ENCODE measurements around the gene CTBP2. TPM values are rescaled to one million over a fixed set of nuclear protein-coding genes. Genes with fewer than 3 reads are reported as not detected.

The CTBP2 gene
- polyA plus RNA-seq, 1 donor (not counting 4 experiments of a cell fraction or from before 2014, with no cell fraction given): 76.0 TPM

DNA sequence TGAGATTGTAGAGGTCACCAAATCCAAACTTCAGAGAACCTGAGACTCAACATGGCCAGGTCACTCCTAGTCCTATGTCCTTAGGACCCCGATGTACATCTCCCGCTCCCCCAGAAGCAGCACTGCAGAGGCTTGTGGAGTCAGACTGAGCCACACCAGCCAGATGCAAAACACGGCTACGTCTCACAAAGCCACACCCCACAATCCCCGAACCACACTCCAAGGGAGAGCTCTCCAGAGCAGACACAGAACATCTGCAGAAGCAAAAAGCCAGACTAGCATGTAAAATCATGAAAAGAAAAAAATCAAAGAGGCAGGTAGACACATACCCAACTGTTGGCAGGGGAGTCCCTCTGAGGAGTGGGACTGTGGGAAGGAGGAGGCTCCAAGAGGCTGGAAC, 104.9 kb downstream of the CTBP2 start:
- dilution Hi-C loops (cut with MboI; ENCODE audit: extremely low pct_ligation_motif_present, low sequenced_read_pairs): no loop called here
- H4K20me1 ChIP-seq (ENCODE audit: control insufficient read depth, extremely low read depth, insufficient read depth, low read length): peaks cover 32% of the 10 kb centered on the region
- peaks cover 97% of the 10 kb centered on the region for H3K79me2 ChIP-seq (ENCODE audit: control insufficient read depth, insufficient read depth, low read length)
- no peak overlapping the region for H3K27ac ChIP-seq (ENCODE audit: control insufficient read depth, insufficient read depth, low read length)
- no peak for DNase-seq (ENCODE audit: low read depth, low spot score)
- no peak overlapping the region for H3K4me2 ChIP-seq (ENCODE audit: control insufficient read depth, extremely low read depth, insufficient read depth, low read depth, low read length)
- no peaks in the 10 kb centered on the region for H3K27me3 ChIP-seq (ENCODE audit: control insufficient read depth, extremely low read depth, insufficient read depth, low read length)
- H3K36me3 ChIP-seq (ENCODE audit: control insufficient read depth in 2 of 2, extremely low read depth in 1 of 2, insufficient read depth in 2 of 2, low read length in 2 of 2): peaks cover 13 to 35% of the 10 kb centered on the region in 2 experiments
- no peak overlapping the region for H3K4me3 ChIP-seq (ENCODE audit: control insufficient read depth in 2 of 3, extremely low read depth in 1 of 3, insufficient read depth in 2 of 3, low read depth in 1 of 3, low read length in 3 of 3)
- no peaks in the 10 kb centered on the region for H3K4me1 ChIP-seq (ENCODE audit: control insufficient read depth, extremely low read depth, insufficient read depth, low read length)
- no peak overlapping the region for H3K9ac ChIP-seq (ENCODE audit: control insufficient read depth, extremely low read depth, insufficient read depth, low read length)
- no peaks in the 10 kb centered on the region for H3K9me3 ChIP-seq (ENCODE audit: control insufficient read depth, low read depth, low read length)
- H2AFZ ChIP-seq (ENCODE audit: control insufficient read depth, low read length): no peak overlapping the region
- no peak for FAIRE-seq
- TF ChIP-seq CTCF (optimal IDR thresholded peaks at IDR 0.05 in 1 of 3, IDR thresholded peaks at IDR 0.05 in 1 of 3, conservative IDR thresholded peaks at IDR 0.05 in 1 of 3; ENCODE audit: extremely low read depth in 1 of 3, insufficient read depth in 2 of 3, low read length in 3 of 3) (no peak), EZH2 (IDR thresholded peaks at IDR 0.05; ENCODE audit: low read length) (no peak)
- no peaks in the 10 kb centered on the region for H3K9me1 ChIP-seq (ENCODE audit: control insufficient read depth, extremely low read depth, insufficient read depth, low read length)

DNA sequence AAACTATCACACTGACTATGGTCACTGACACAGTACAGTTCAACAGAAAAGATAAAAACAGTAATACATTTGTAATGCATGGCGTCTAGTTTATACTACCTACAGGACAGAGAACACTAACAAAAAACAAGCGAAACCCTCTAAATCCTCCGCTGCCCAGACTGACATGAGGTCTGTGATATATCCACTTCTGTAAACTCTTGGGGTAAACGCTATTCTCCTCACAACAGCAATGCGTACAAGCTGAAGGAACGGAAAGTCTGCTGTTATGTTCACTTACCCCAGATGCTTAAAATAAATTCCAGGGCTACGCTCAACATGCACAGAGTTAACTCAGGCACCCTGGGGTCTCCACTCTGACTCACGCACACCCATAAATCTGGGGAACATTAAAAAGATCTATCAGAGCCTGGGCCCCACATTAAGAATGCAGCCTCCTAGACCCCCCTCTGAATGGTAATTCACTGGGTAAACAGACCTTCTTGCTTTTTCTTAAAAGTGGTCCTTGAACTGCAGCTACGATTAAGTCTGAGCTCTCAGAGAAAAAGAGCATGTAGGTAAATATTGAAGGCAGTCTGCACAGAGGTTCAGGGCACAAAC, 105.6 kb downstream of the CTBP2 start:
- Histone ChIP-seq H3K36me3 (ENCODE audit: control insufficient read depth in 2 of 2, extremely low read depth in 1 of 2, insufficient read depth in 2 of 2, low read length in 2 of 2) (peaks cover 13 to 34% of the 10 kb centered on the region in 2 experiments), H3K9me1 (ENCODE audit: control insufficient read depth, extremely low read depth, insufficient read depth, low read length) (no peaks in the 10 kb centered on the region), H3K9me3 (ENCODE audit: control insufficient read depth, low read depth, low read length) (no peaks in the 10 kb centered on the region), H3K4me2 (ENCODE audit: control insufficient read depth, extremely low read depth, insufficient read depth, low read depth, low read length) (no peak overlapping the region), H3K27me3 (ENCODE audit: control insufficient read depth, extremely low read depth, insufficient read depth, low read length) (no peaks in the 10 kb centered on the region), H3K4me3 (ENCODE audit: control insufficient read depth in 2 of 3, extremely low read depth in 1 of 3, insufficient read depth in 2 of 3, low read depth in 1 of 3, low read length in 3 of 3) (no peak overlapping the region), H4K20me1 (ENCODE audit: control insufficient read depth, extremely low read depth, insufficient read depth, low read length) (peaks cover 30% of the 10 kb centered on the region), H3K9ac (ENCODE audit: control insufficient read depth, extremely low read depth, insufficient read depth, low read length) (no peak overlapping the region), H3K27ac (ENCODE audit: control insufficient read depth, insufficient read depth, low read length) (no peak overlapping the region), H2AFZ (ENCODE audit: control insufficient read depth, low read length) (no peak overlapping the region), H3K79me2 (ENCODE audit: control insufficient read depth, insufficient read depth, low read length) (peaks cover 97% of the 10 kb centered on the region), H3K4me1 (ENCODE audit: control insufficient read depth, extremely low read depth, insufficient read depth, low read length) (no peaks in the 10 kb centered on the region)
- dilution Hi-C loops (cut with MboI; ENCODE audit: extremely low pct_ligation_motif_present, low sequenced_read_pairs): no loop called here
- DNase-seq (ENCODE audit: low read depth, low spot score) (no peak), FAIRE-seq (no peak)
- no peak for TF ChIP-seq EZH2 (IDR thresholded peaks at IDR 0.05; ENCODE audit: low read length)
- no peak for TF ChIP-seq CTCF (optimal IDR thresholded peaks at IDR 0.05 in 1 of 3, IDR thresholded peaks at IDR 0.05 in 1 of 3, conservative IDR thresholded peaks at IDR 0.05 in 1 of 3; ENCODE audit: extremely low read depth in 1 of 3, insufficient read depth in 2 of 3, low read length in 3 of 3)

All from keratinocyte (primary cell).